ENCODE results near the gene AMH. TPM values are rescaled to one million over a fixed set of nuclear protein-coding genes. Genes with fewer than 3 reads are reported as not detected.
A peak's percentile ranks its signal among the peaks of the same experiment; 100 is the strongest.

AMH gene
- total RNA-seq, 2 donors from 2014 or later: 0.46 to 160 TPM

DNA sequence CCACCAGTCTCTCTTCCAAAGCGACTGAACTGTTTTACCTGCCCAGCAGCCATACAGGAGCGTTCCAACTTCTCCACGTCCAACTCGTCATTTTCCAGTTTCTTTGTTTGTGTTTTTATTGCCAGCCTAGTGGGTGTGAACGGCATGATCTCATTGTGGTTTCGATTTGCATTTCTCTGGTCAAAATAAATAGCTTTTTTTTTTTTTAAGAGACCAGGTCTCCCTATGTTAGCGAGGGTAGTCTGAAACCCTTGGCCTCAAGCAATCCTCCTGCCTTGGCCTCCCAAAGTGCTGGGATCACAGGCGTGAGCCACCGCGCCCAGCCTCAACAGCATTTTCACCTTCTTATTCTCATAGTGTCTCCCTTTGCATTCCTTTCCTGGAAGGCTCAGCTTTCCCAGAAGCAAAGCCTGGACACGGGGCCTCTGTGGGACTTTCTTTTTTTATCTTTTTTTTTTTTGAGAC is 11.2 kb downstream of the AMH start:
- H3K36me3 ChIP-seq: no peaks in the 10 kb centered on the region
- WGBS: 61% methylated on average over 11 of the region's 11 CpGs
- intact Hi-C loops (cut with DNase I): no loop called here
- no peak for DNase-seq (ENCODE audit: low spot score)
- H3K9me3 ChIP-seq: no peaks in the 10 kb centered on the region
- no peaks in the 10 kb centered on the region for H3K27me3 ChIP-seq (replicated peaks; ENCODE audit: insufficient read depth)
- no peak overlapping the region for H3K27ac ChIP-seq
- H3K4me1 ChIP-seq (replicated peaks): no peaks in the 10 kb centered on the region
- no peak overlapping the region for H3K4me3 ChIP-seq
- TF ChIP-seq, protein P1, sequence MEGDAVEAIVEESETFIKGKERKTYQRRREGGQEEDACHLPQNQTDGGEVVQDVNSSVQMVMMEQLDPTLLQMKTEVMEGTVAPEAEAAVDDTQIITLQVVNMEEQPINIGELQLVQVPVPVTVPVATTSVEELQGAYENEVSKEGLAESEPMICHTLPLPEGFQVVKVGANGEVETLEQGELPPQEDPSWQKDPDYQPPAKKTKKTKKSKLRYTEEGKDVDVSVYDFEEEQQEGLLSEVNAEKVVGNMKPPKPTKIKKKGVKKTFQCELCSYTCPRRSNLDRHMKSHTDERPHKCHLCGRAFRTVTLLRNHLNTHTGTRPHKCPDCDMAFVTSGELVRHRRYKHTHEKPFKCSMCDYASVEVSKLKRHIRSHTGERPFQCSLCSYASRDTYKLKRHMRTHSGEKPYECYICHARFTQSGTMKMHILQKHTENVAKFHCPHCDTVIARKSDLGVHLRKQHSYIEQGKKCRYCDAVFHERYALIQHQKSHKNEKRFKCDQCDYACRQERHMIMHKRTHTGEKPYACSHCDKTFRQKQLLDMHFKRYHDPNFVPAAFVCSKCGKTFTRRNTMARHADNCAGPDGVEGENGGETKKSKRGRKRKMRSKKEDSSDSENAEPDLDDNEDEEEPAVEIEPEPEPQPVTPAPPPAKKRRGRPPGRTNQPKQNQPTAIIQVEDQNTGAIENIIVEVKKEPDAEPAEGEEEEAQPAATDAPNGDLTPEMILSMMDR (IDR thresholded peaks at IDR 0.05): no peak
- TF ChIP-seq POLR2AphosphoS5 (IDR thresholded peaks at IDR 0.05) (no peak), POLR2A (IDR thresholded peaks at IDR 0.05) (no peak)

DNA sequence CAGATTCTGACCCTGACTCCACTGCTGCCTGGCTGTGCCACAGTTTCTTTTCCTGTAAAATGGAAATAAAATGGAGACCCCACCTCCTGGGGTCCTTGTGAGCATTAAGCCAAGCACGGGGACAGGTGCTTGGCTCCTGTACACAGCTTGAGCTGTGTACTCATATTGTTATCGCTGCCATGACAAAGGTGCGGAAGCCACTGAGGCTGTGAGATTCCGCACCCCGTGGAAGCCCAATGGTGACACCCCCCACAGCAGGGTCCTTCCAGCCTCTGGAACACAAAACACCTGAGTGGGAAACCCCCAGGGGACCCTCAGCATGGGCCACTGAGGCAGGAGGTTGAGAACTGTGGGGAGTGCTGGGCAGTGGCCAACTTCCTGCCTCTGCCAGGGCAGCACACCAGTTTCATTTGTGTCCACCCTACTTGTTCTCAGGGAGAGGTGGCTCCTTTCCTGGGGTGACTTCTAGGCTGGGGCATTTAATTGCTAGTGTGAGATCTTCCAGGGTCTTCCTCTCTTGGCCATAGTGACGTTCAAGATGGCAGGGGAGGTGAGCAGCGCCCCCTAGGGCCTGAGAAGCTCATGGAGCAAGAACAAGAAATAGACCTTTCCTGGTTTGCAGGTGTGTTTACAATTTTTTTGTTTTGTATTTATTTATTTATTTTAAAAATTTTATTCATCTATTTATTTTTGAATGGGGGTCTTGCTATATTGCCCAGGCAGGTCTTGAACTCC is 12.5 kb downstream of the AMH start:
- H3K27me3 ChIP-seq (replicated peaks; ENCODE audit: insufficient read depth): no peaks in the 10 kb centered on the region
- H3K9me3 ChIP-seq: no peaks in the 10 kb centered on the region
- H3K4me3 ChIP-seq: no peak overlapping the region
- no peak overlapping the region for H3K27ac ChIP-seq
- no peak for TF ChIP-seq POLR2A (IDR thresholded peaks at IDR 0.05)
- no peak for TF ChIP-seq POLR2AphosphoS5 (IDR thresholded peaks at IDR 0.05)
- TF ChIP-seq, protein P1 (IDR thresholded peaks at IDR 0.05): peak in 2 of 4 experiments; percentile 10 to 23
- WGBS: 65% methylated on average over 7 of the region's 7 CpGs
- H3K36me3 ChIP-seq: no peaks in the 10 kb centered on the region
- no peak for DNase-seq (ENCODE audit: low spot score)
- no peaks in the 10 kb centered on the region for H3K4me1 ChIP-seq (replicated peaks)
- intact Hi-C loops (cut with DNase I): no loop called here

DNA sequence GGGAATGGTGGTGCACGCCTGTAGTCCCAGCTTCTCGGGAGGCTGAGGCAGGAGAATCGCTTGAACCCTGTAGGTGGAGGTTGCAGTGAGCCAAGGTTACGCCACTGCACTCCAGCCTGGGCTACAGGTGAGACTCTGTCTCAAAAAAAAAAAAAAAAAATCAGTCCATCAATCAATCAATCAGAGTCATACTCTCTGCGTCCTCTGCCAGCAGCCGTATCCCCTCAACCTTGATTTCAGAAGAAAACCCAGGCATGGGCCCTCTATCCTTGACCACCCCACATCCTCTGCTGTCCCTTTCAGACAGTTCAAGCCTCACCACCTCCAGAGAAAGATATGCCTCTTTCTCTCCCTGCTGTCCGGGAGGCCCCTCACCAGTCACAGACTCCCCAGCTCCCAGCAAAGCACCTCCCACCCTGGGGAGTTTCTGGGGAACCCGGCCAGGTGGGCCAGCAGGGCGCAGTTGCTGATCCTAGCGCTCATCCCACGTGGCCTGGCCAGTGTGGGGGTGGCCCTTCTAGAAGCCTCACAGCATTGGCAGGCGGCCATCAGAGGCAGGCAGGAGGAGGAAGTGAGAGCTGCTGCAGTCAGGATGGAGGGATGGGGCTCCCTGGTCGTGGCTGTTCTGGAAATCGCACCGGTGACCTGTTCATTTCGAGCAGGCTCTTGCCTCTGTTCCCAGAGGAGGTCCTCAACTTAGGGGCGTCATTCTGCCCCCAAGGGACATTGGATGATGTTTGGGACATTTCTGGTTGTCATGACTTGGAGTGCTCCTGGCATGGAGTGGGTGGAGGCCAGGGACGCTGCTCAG is 17.3 kb downstream of the AMH start:
- Histone ChIP-seq H3K36me3 (no peaks in the 10 kb centered on the region), H3K9me3 (no peaks in the 10 kb centered on the region), H3K4me1 (replicated peaks) (no peaks in the 10 kb centered on the region), H3K4me3 (no peak overlapping the region), H3K27me3 (replicated peaks; ENCODE audit: insufficient read depth) (no peaks in the 10 kb centered on the region), H3K27ac (no peak overlapping the region)
- DNase-seq (ENCODE audit: low spot score): peak; percentile 48
- TF ChIP-seq POLR2AphosphoS5 (IDR thresholded peaks at IDR 0.05): peak; percentile 45
- TF ChIP-seq, protein P1 (IDR thresholded peaks at IDR 0.05): no peak
- TF ChIP-seq POLR2A (IDR thresholded peaks at IDR 0.05): peak; percentile 50
- intact Hi-C loops (cut with DNase I): no loop called here
- WGBS: 57% methylated on average over 18 of the region's 18 CpGs

DNA sequence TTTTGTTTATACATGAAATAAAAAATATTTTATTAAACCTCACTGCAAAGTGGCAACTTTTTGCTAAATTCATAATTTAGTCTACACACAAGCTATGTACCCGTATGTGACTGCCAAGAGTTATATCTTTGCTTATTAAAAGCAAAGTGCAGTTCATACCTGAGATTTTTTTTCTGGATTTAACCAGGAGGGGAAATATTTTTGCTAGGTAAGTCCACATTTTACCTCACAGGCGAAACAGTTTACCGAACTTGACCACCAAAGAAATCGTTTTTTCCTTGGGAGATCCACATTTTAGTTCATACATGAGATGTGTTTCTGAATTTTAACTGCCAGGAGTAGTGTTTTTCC is 19.3 kb downstream of the AMH start:
- H3K27ac ChIP-seq: peak overlapping the region in 1 of 2 donors; percentile 99
- no peak for TF ChIP-seq POLR2A (IDR thresholded peaks at IDR 0.05)
- no peak for TF ChIP-seq POLR2AphosphoS5 (IDR thresholded peaks at IDR 0.05)
- TF ChIP-seq, protein P1 (IDR thresholded peaks at IDR 0.05): no peak
- intact Hi-C loops (cut with DNase I): no loop called here
- 78% methylated on average over 4 of the region's 4 CpGs for WGBS
- peaks cover 18% of the 10 kb centered on the region for H3K4me1 ChIP-seq (replicated peaks)
- H3K9me3 ChIP-seq: no peaks in the 10 kb centered on the region
- H3K4me3 ChIP-seq: peak overlapping the region; percentile 100
- no peaks in the 10 kb centered on the region for H3K27me3 ChIP-seq (replicated peaks; ENCODE audit: insufficient read depth)
- peaks cover 0 to 5% of the 10 kb centered on the region in 2 donors for H3K36me3 ChIP-seq
- DNase-seq (ENCODE audit: low spot score): no peak
